ENCODE results near the gene TIMM22.

TIMM22 gene

DNA sequence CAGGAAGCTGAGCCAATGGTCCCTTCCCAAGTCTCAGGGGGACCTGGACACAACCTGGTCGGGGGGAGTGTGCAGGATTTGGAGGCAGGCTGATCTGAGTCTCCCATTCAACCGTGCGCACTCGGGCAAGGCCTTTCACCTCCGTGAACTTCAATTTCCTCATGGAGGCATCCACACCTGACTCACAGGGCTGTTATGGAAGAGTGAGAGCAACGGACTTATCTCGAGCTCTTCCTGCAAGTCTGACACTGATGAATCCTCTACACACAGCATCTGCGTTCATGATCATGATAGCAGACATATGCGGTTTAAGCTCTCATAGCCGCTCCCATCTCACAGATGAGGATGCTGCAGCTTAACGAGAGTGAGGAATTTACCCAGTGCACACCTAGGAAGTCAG is 21.6 kb downstream of the TIMM22 start:
- no peak for DNase-seq (ENCODE audit: low read depth, low spot score)

DNA sequence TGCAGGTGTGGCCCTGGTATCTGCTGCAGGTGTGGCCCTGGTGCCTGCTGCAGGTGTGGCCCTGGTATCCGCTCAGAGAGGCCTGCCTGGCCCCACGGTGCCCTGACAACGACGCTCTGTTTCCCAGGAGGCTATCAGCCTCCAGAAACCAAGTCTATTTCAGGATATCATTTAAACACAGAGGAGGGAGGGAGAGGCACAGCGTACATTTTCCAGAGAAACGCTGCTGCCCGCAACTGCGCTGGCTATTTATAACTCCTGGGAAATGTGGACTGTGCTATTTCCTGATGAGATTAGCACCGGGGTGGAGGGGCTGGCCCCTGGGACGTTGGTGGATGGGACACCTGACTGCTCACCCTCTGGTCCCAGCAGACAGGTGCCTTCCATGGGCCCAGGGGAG is 22.5 kb downstream of the TIMM22 start:
- no peak for DNase-seq (ENCODE audit: low read depth, low spot score)

DNA sequence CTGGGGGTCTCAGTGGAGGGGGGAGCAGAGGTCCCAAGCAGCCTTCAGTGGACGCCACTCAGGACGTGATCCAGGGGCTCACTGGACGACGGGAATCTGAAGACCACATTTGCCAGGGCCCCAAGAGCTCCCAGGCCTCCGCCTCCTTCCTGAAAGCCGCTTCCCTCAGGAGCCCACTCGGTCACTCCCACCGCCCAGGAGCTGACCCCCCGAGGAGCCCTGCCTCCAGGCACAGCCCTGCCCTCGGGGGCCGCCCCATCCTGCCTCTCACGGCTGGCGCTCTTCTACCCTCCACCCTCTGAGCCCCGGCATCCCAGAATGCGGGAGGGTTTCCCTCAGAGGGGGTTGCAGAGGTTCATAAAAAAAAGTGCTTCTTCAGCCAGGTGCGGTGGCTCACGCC is 24.2 kb downstream of the TIMM22 start:
- no peak for DNase-seq (ENCODE audit: low read depth, low spot score)

DNA sequence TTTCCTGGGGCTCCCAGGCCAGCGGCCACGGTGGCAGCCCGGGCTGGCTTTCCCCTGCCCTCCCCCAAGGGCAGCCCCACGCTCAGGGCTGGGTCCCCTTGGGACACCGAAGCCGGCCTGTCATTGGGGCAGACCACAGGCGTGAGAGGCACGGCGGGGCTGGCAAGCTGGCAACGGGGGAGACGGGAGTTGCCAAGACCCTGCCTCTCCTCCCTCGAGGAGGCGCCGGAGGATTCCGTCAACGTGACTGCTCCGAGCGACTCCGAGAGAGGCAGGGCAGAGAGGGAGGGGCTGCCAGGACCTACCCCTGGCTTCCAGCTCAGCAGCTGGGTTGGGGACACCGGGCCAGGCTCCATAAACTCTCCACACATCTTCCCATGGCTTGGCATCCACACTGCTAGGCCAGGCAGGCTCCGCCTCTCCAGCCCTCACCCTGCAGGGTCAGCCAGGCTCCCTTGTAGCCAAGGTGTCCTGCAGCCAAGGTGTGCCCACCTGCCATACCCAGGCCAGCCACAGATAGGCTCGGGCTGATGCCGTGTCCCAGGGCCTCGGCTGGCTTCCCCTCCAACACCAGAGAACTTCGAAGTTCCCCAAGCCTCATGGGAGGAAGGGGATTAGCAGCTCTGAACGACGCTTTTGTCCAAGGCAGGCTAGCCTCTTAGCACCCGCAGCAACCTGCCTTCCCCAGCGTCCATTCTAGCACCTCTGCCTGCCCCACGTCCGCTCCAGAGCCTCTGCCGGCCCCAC is 25.5 kb downstream of the TIMM22 start:
- no peak for DNase-seq (ENCODE audit: low read depth, low spot score)

DNA sequence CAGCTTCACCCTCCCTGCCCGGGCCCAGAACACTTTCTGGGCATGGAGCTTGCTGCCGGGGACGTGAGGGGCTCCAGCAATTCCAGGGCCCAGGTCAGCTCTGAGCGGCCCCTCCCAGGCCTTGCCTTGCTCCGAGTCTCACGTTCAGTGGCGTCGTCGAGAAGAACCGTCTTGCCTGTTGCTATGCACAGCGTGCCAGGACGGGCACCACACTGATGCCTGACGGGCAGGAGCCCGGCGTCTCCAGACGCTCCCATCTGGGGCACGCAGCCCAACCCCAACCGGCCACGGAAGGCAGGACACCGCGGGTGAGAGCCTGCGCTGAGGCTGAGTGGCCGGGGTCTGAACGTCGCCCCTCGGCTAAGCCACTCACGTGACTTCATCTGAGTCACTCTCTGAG is 27.1 kb downstream of the TIMM22 start:
- no peak for DNase-seq (ENCODE audit: low read depth, low spot score)

DNA sequence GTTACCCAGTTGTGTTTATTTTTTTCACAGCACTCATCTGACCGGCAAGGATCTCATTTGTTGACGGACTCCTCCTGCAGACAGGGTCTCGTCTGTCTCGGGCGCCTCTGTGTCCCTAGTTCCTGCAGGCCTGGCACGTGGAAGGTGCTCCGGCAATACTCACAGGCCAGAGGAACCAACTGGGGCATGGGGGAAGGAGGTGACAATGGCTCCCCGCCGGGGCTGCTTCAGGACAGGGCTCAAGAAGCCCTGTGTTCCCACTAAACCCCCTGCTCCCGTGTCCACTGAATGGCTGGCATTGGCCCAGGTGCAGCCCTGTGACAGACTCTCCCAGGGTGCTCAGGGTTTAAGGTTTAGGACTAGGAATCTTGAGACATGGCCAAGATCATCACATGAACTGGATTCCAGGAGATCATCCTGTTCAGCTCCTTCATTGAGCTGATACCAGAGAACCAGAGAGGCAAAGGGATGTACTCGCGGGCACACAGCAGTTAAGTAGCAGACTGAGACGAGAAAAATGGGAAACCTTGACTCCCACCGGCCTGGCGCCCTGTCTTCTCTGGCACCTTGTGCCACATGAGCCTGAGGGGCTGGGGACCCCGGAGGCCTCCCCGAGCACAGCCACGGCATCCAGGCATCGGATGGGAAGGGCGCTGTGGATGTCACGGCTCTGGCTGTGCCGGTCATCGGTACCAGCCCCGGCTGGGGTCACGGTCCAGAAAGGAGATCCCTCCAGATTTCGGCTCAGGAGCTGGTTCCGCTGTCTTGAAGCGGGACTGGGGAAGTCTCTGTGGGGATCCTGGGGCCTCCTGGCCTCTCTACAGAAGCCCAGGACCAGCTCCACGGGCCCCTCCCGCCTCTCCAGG is 29.0 kb downstream of the TIMM22 start:
- no peak for DNase-seq (ENCODE audit: low read depth, low spot score)

DNA sequence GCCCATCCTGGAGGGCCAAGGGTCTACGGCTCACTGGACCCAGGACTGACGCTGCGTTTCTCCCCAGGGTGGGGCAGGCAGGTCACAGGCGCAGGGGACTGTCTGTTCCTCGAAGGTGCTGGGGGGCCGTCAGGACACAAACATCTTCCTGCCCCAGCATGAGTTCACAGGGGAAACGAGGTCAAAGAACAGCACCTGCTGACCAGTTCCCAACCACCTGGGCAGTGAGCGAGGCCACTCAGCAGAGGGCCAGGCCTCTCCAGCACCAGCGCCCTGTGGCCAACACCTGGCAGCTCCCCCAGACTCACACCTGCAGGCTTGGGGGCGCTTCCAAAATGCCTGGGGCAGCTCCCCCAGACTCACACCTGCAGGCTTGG is 29.7 kb downstream of the TIMM22 start:
- no peak for DNase-seq (ENCODE audit: low read depth, low spot score)

DNA sequence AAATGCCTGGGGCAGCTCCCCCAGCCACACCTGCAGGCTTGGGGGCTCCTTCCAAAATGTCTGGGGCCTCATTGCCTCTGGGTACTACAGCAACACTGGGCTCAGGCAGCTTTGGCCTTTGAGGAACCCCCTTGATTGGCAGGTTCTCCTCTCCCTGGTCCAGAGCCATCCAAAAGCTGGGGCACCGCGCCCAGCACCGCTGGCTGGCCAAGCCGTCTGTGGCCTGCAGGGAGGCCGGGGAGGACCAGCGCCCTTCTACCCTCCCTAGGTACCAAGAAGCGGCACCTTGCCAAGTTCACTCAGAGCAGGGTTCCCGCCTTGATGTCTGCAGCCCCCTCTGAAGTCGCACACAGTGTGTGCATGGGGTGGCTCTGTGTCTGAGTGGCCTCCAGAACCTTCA is 30.1 kb downstream of the TIMM22 start:
- no peak for DNase-seq (ENCODE audit: low read depth, low spot score)

DNA sequence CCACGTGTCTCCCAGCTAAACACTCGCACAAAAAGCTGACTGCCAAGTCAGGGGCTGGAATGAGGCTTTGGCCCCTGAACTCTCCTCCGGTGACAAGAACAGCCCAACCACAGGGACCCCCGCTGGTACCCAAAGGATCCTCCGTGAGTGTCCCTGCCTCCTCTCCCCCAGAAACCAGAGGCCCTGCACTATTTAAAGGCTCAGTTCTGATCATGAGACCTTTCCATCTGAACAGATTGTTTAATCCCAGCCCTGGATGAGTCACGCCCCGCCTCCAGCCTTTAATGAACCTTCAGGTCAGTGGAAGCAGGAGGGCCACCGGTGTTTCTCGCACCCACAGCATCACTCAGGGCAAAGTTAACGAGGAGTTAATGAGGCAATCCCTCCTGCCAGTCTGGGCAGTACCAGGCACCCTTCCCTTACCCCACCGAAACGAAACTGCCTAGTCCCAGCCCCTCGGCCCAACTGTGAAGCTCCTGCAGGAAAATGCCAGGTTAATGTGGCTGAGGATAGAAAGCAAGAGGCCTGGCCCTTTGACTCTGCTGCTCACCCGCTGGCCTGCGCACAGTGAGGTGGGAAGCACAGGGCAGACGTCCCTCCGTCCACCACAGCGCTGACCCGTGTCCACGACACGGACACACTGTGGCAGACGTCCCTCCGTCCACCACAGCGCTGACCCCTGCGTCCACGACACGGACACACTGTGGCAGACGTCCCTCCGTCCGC is 32.4 kb downstream of the TIMM22 start:
- DNase-seq (ENCODE audit: low read depth, low spot score) = peak; percentile 72

DNA sequence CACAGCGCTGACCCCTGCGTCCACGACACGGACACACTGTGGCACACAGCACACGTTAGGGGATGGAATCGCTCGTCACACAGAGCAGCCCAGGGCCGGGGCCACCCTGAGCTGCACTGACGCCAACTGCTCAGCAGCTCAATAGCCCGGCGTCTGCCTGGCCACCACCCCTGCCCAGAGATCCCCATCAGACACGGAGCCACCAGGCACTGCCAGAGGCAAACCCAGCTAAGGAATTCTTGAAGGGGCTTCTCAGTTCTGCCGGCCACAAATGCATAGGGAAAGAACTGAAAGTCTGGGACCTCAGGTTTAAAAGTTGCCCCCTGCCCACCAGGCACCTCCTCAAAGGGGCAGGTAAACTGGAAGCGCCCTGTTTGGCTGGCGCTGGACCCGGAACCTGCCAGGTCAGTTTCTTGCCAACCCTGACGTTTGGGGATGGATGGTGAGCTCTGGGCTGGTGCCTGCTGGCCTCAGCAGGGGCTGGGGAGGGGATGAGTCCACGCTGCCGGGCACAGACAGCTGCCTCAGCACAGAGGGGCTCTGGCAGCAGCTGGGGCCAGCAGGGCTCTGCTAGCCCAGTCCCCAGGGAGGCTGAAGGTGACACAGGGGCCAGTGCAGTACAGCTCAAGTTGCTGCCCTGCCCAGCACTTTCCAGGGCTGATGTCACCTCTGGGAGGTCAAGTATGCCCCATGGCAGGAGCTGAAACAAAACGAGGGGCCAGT is 33.2 kb downstream of the TIMM22 start:
- DNase-seq (ENCODE audit: low read depth, low spot score) = no peak

DNA sequence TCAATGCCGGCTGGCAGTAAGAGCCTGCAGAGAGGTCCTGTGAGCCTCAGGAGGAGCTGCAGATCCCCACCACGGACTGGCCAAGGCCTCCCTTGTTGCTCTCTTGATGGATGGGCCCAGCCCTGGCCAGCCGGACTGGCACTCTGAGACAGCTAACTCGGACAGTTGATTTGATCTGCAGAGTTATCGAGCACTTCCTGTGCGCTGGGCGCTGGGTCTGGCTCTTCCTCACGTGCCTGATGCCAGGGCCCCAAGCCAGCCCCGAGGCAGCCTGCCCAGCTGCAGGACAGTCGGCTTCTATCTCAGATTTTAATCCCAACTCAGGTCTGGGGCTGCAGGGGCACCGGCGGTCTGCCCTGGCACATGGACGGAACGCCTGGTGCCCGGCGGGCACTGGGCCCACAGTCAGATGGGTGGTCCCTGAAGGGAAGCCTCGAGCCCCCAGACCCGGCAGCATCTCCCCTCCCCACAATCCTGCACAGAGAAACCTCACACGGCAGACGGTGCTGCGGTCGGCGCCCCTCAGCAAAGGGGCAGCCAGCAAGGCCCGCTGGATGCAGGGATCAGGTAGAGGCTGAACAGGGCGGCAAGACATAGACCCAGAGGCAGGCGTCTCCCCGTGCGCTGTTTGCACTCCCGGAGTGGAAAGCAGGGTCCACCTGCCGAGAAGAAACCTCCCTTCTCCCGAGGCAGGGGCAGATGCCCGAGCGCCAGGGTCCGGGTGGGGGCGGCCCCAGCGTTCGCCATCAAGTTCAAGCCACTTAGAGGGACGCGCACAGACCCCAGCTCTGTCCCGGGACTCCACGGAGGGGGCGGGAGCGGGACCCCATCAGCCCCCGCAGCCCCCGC is 34.0 kb downstream of the TIMM22 start:
- no peak for DNase-seq (ENCODE audit: low read depth, low spot score)

DNA sequence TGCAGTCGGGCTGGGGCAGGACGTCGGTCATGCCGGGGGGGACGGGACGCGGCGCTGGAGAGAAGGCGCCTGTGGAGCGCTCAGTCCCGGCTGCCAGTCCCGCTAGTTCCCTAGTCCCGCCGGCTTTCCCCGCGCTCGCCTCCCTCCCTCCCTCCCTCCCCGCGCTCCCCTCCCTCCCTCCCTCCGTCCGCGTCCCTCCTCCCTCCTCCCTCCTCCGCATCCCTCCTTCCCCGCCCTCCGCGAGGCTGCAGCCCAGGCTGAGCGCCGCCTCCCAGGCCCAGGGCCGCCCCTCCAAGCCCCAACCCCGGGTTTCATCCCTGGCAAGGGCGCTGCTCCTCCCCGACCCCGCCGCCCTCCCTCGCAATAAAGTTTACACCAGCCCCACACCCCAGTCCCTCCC is 34.8 kb downstream of the TIMM22 start:
- DNase-seq (ENCODE audit: low read depth, low spot score) = peak; percentile 76

DNA sequence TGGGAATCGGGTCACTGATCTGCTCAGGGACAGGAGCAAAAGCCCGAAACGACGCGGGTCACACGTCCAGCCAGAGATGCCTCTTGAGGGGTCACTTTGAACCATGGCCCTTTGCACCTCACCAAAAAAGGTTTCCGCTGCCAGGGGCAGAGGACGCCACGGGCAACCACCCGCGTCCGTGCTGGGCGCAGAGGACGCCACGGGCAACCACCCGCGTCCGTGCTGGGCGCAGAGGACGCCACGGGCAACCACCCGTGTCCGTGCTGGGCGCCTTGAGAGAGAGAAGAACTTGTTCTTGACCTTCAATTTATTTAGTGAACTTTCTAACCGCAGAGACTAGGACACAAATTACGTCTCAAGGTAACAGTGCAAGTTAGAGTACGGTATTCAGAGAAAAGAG is 35.5 kb downstream of the TIMM22 start:
- DNase-seq (ENCODE audit: low read depth, low spot score) = no peak

DNA sequence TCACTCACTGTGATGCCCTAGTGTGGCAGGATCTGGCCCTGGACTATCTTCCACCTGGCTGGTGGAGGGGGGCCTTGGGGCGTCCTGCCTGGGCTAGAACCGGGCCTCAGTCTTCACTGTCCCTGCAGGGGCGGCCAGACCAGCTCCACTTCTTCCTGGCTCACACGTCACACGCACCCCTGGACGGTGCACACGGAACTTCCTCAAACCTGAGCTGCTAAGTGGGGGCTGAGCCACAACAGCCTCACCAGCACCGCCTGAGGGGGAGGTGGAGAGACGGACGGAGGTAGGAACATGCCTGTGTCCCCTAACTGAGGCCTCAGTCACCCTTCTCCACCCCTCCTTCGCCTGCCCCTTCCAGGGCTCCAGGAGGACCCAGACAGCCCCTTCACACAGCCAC is 36.6 kb downstream of the TIMM22 start:
- DNase-seq (ENCODE audit: low read depth, low spot score) = no peak

DNA sequence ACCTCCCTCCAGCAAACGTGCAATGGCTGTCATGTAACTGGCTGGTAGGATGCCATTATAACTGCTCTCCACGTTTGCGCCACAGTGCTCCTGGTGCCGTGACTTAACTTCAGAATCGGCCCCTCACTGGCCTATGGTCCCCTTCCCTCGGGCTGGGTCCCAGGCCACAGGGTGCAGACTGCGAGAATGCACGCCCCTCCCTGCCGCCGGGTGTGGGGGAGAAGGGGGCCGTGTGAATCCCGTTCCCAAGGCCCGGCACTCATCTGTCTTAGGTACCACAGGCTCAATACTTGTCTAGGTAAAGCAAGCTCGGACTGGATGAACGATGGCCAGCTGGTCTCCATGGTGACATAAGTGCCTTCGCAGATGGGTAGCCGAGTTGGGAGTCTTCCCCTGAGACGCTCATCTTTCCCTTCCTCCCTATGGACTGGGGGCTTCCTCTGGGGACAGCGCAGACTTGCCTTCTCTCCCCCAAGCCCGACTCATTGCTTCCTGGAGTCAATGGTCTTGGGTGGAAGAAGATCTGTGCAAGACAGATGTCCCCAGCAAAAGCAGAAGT is 37.8 kb downstream of the TIMM22 start:
- DNase-seq (ENCODE audit: low read depth, low spot score) = no peak

DNA sequence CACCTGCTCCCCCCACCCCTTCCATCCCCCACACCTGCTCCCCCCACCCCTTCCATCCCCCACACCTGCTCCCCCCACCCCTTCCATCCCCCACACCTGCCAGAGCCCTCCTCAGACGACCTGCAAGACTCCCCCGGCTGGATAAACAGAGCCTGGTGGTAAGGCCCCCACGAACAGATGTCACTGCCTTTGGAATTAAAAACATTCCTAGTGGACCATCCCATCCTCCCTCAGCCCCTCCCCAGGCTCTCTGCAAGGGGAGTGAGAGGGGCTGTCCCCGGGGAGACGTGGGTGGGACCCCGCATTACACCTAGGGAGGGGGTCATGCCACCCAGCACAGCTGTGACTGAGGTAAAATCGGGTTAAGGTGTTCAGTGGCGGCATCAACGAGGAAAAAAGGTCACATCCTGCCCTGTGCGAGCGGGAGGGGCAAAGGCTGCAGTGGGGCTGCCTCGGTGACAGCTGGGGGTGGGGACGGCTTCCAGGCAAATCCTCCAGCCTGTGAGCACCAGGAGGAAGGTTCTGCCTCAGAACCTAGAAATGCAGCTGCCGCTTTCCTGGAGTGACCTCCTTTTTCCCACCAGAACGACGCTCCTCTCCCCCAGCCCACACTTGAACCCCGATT is 38.7 kb downstream of the TIMM22 start:
- DNase-seq (ENCODE audit: low read depth, low spot score) = no peak

DNA sequence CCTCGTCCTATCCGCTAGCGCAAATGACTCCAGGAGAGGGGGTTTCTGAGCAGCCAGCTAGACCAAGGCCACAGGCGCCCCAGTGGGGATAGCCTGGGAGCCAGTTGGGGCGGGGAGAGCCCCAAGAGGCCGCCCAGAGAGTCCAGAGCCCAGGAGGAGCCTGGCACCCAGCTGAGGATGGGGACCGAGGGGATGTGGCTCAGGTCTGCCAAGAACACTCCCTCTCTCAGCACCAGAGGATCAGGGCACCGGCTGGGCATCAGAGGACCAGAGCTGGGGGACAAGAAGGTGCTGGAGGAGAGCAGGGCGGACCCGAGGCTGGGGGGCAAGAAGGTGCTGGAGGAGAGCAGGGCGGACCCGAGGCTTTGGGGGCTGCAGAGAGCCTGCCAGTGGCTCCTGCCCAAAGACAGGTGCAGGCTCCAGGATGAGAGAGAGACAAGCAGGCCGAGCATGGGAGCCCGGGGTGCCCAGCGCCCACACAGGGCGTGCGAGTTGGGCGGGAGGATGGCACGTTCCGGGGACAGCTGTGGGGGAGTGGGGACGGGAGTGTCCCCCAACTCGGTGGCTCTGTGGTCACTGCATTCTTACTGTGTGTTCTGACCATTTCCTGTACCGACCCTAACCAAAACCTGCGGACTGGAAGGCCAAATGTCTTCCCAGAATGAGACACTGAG is 39.4 kb downstream of the TIMM22 start:
- no peak for DNase-seq (ENCODE audit: low read depth, low spot score)

DNA sequence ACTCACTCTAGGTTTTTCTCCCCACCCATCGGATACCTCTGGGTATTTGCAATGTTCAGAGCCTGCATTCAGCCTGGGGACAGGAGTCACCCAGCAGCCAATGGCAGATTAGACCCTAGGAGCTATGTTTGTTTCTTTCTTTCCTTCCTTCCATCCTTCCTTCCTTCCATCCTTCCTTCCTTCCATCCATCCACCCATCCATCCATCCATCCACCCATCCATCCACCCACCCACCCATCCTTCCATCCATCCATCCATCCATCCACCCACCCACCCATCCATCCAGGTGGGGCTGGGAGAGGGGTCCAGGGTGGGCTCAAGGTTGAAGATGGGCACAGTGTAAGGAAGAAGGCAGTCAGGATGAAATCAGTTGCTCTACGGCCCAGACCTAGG is 39.9 kb downstream of the TIMM22 start:
- no peak for DNase-seq (ENCODE audit: low read depth, low spot score)

DNA sequence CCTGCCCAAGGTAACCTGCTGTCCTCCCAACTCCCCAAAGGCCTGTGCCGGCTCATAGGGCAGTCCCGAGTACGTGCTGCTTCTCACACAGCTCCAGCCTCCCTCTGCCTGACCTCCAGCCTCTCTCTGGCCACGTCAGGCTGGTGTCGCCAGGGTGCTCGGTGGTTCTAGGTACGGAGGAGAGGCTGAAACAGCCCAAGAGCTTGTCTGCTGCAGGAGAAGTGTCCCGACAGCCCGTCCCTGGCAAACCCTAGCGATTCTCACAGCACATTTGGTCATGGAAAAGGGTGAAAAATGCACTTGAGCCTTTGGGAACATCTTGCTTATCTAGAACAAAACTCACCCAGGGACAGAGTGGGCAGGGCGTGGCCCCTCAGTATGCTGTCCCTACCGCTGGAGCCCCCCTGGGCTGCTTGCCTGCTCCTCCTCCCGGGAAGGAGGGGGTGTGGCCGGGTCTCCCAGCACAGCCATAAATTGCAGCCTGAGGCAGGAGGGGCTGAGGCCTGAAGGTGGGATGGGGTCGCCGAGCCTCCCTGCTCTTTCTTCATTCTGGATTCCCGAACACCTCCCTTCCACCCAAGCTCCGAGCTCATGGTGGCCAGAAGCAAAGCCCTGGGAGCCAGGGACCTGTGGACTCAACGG is 40.4 kb downstream of the TIMM22 start:
- no peak for DNase-seq (ENCODE audit: low read depth, low spot score)
